K562 (cell line): Measurements from ENCODE around the gene CBFA2T3. TPM values are rescaled to one million over a fixed set of nuclear protein-coding genes. Genes with fewer than 3 reads are reported as not detected.

ENCODE experiments used
- BACH1 ChIP-seq: fragments of 200-800 bp; sonication (Bioruptor generic); IDR thresholded peaks from 2 replicates; pipeline ENCODE4 v1.6.1; 2016; ENCODE audit warnings: missing genetic modification characterization, missing compliant biosample characterization
- ETV1 ChIP-seq: fragments of 450-650 bp; conservative IDR thresholded peaks from 2 replicates; pipeline ENCODE4 v1.6.1; 2016; ENCODE audit warnings: missing genetic modification characterization, control low read depth, low read depth, missing compliant biosample characterization
- MEF2D ChIP-seq: conservative IDR thresholded peaks from 2 replicates; pipeline ENCODE4 v1.6.1; 2016; ENCODE audit warnings: low read depth, missing genetic modification characterization, missing compliant biosample characterization
- RBFOX2 ChIP-seq: fragments of 200-400 bp; formaldehyde crosslinking; IDR thresholded peaks from 2 replicates; pipeline ENCODE4 v1.6.1; 2017; ENCODE audit warnings: low read depth, mild to moderate bottlenecking, low read length, moderate library complexity
- UBTF ChIP-seq, 2 experiments: IDR thresholded peaks; 2 replicates each; pipeline ENCODE4 v1.6.1; 2012; ENCODE audit warnings: improper control_type of control experiment in 2 of 2, low read depth in 2 of 2, low read length in 2 of 2, borderline replicate concordance in 1 of 2
- USF1 ChIP-seq: sonication (generic); formaldehyde crosslinking; IDR thresholded peaks from 2 replicates; pipeline ENCODE4 v1.9.0; 2022; ENCODE audit warnings: mild to moderate bottlenecking, missing genetic modification reagents
- ZFX ChIP-seq: sonication (generic); formaldehyde crosslinking; IDR thresholded peaks from 2 replicates; pipeline ENCODE4 v1.8.0; 2022; ENCODE audit warnings: mild to moderate bottlenecking, missing genetic modification reagents, moderate library complexity
- ZNF280A ChIP-seq: fragments of 450-650 bp; IDR thresholded peaks from 2 replicates; pipeline ENCODE4 v1.6.1; 2018; ENCODE audit warnings: mild to moderate bottlenecking, low read depth; ENCODE audit not compliant: partially characterized antibody
- ZNF449 ChIP-seq: fragments of 250-450 bp; sonication (Bioruptor Pico); IDR thresholded peaks from 2 replicates; pipeline ENCODE4 v1.8.0; 2022; ENCODE audit warnings: moderate library complexity, mild to moderate bottlenecking, inconsistent platforms
- ZNF511 ChIP-seq: sonication (generic); formaldehyde crosslinking; IDR thresholded peaks from 2 replicates; pipeline ENCODE4 v1.8.0; 2022; ENCODE audit warnings: mild to moderate bottlenecking, missing genetic modification reagents
- ZNF512 ChIP-seq: IDR thresholded peaks from 2 replicates; pipeline ENCODE4 v1.6.1; 2016; ENCODE audit warnings: missing genetic modification characterization, missing compliant biosample characterization
- ZNF592 ChIP-seq: fragments of 450-650 bp; IDR thresholded peaks from 2 replicates; pipeline ENCODE4 v1.6.1; 2017; ENCODE audit warnings: antibody characterized with exemption, mild to moderate bottlenecking
- polyA plus RNA-seq, 8 experiments: library from polyadenylated mRNA; depleted of rRNA in 4 of 8; stranded (reverse) in 5 of 8; unstranded in 3 of 8; fragments of >200 nt; fragmentation: Nextera tagmentation in 2 of 8; fragmentation: Illumina TruSeq in 1 of 8; extraction: Ambion mirVana in 2 of 8; extraction: Trizol in 1 of 8; gene quantifications; 2 replicates each; pipeline versions ENCODE4 v1.2.1 to v1.2.3, GENCODE V29; 2011 to 2014; ENCODE audit warnings: inconsistent platforms in 1 of 8, missing spikeins in 1 of 8
- total RNA-seq, 7 experiments: library from RNA; depleted of rRNA in 6 of 7; stranded (reverse); fragments of >200 nt in 6 of 7; fragmentation: Illumina TruSeq in 2 of 7; extraction: Trizol in 2 of 7; gene quantifications; 2 replicates each; pipeline versions ENCODE4 v1.2.1 to v1.2.3, GENCODE V29; 2011 to 2021; ENCODE audit warnings: low replicate concordance in 1 of 7

The CBFA2T3 gene
- total and polyA plus RNA-seq, 9 of the 15 experiments (the other 6 are each of a cell fraction or from before 2014, with no cell fraction given), result 2.3 to 145 (median 6.7) TPM

GRCh38 chr16:88974080-88974915, 2.7 kb downstream of the CBFA2T3 start (continued):
- TF ChIP-seq ZNF592 (0 out of 2 replicates have a peak, but pooled peaks have one; percentile 29), ZFX (CRISPR knock-in tag) (peak; percentile 16; the same call in 1 of the 2 replicates), ETV1 (tag) (no peak), ZNF280A (no peak), UBTF (IDR thresholded peaks at IDR 0.05; ENCODE audit: borderline replicate concordance in 1 of 2, low read depth in 2 of 2, low read length in 2 of 2) (0 out of 4 replicates have a peak, but pooled peaks of 1 of the 2 experiments have one; percentile 43), ZNF511 (CRISPR knock-in tag) (no peak), USF1 (no peak), RBFOX2 (peak; percentile 72), ZNF449 (CRISPR knock-in tag) (no peak), BACH1 (tag) (no peak), ZNF512 (no peak), MEF2D (tag) (no peak)
